ENCODE data around the gene CBFB.

Gene CBFB

GRCh38 chr16:67052399-67052798 lies 23.4 kb downstream of the CBFB start:
- no peak for DNase-seq

GRCh38 chr16:67053767-67054334 lies 24.9 kb downstream of the CBFB start:
- no peak for DNase-seq

- no peak for DNase-seq
Measured at GRCh38 chr16:67054901-67055300, 26.0 kb downstream of the CBFB start.

DNA sequence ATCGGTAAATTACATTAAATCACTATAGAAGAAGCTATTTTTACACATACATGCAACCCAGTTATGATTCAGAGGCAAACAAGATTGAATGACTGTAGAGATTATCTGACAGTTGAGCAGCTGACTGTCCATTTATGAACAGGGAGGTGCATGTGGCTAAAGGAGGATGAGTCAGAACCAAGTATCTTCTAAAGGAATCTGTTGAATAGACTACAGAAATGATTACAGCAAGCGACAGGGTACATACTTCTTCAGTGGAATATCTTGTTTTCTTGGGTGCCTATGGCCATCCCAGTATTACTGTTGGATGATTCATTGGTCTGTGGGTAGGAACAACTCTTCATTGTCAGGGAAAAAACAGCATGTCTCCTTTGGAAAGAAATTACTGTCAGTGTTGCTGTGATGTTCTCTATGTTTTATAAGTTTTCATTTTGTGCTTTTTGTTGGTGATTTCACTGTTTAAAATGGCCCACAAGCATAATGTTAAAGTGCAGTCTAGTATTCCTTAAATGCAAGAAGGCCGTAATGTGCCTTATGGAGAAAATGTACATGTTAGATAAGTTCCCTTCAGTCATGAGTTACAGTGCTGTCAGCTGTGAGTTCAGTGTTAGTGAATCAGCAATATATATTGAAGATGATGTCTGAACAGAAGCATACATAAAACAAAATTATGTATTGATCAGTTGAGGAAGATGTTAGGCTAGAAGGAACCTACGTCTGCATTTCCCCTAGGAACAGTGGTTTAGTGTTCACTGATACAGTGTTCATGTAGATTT lies 27.0 kb downstream of the CBFB start:
- DNase-seq, result no peak

GRCh38 chr16:67063008-67063407 lies 34.1 kb downstream of the CBFB start:
- no peak for DNase-seq

- no peak for DNase-seq
Measured at GRCh38 chr16:67068212-67068753, 39.3 kb downstream of the CBFB start.

GRCh38 chr16:67071476-67072048 lies 42.6 kb downstream of the CBFB start:
- no peak for DNase-seq

GRCh38 chr16:67075331-67075730 lies 46.4 kb downstream of the CBFB start:
- no peak for DNase-seq

DNA sequence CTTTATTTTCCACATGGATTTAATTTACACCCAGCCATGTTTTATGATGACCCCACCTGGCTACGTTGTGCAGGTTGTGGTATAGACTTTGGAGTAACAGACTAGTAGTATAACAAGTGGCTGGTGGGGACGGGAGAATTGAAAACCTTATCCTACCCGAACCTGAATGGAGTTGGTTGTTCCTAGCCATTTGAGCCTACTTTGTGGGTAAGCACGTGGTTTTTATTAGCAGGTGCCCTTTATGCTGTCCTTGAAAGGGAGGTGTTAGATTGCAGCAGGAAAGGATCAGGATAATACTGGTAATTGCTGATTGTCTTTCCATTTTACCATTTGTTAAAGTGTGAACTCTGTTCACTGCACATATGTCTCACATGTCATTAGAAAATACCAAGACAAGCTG lies 48.9 kb downstream of the CBFB start:
- DNase-seq, result no peak

- DNase-seq, result no peak
Measured at GRCh38 chr16:67082100-67082499, 53.2 kb downstream of the CBFB start.

DNA sequence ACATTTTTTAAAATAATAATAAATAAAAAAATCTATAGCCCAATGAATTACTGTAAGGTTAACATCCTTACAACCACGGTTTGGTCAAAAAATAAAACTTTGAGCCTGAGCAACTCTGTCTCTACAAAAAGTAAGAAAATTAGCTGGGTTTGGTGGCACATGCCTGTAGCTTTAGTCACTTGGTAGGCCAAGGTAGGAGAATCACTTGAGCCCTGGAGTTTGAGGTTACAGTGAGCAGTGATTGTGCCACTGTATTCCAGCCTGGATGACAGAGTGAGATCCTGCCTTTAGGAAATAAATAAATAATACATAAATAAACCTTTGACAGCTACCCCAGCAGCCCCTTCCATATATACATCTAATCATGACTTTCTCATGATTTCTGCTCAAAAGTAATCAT lies 53.9 kb downstream of the CBFB start:
- no peak for DNase-seq

GRCh38 chr16:67084345-67085028 lies 55.5 kb downstream of the CBFB start:
- no peak for DNase-seq

DNA sequence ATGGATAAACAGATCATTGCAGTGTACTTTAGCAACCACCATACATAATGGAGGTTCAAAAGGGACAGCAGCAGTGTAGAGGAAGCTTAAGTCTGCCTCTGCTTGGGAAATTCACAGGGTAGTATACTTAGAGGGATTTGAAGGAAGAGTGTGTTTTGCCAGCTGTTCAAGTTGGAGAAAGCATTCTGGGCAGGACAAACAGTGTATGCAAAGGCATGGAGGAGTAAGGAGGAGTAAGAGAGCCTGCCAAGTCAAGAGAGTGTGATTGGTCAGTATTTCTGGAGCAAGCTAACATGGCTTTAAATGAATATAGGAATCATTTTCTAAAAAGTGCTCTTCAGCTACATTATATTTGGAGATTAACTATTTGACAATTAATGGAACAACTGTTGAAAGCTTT lies 57.9 kb downstream of the CBFB start:
- no peak for DNase-seq

- no peak for DNase-seq
Measured at GRCh38 chr16:67087291-67087690, 58.3 kb downstream of the CBFB start.

GRCh38 chr16:67087803-67088202 lies 58.9 kb downstream of the CBFB start:
- no peak for DNase-seq

DNA sequence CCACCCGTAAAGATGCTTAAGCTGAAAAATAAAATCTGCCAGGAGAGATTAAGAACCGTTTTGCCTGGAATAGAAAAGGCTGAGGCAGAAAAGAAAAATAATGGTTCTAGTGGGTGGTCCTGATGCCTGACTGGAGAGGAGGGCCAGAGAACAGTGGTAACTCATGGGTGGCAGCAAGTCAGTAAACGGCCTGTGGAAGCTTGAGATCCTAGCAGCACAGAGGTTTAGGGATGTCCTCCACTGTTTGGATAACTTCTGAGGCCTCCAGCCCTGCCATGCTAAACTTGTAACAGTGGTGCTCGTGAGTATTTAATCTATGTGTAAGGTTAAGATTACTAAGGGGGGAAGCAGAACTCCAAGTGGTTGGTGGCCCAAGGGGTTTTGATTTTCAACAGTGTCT lies 59.6 kb downstream of the CBFB start:
- no peak for DNase-seq

GRCh38 chr16:67089101-67089500 lies 60.2 kb downstream of the CBFB start:
- DNase-seq, result no peak

DNA sequence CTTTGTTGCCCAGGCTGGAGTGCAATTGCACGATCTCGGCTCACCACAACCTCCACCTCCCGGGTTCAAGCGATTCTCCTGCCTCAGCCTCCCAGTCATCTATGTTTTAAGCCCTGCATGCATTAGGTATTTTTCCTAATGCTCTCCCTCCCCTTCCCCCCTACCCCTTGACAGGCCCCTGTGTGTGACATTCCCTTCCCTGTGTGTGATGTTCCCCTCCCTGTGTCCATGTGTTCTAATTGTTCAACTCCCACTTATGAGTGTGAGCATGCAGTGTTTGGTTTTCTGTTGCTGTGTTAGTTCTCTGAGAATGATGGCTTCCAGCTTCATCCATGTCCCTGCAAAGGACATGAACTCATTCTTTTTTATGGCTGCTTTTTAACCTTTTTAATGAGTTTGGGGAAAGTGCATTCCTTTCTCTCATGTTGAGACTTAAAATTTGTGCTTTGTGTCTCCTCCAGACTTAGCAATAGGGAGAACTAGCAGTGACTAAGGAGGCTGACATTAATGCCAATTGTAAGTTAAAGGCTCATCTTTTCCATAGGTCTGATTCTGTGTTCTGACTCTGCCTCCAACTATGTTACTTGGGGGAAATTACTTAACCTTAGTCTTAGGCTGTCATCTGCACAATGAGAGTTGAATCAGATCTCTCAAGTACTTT lies 63.1 kb downstream of the CBFB start:
- DNase-seq, result no peak

DNA sequence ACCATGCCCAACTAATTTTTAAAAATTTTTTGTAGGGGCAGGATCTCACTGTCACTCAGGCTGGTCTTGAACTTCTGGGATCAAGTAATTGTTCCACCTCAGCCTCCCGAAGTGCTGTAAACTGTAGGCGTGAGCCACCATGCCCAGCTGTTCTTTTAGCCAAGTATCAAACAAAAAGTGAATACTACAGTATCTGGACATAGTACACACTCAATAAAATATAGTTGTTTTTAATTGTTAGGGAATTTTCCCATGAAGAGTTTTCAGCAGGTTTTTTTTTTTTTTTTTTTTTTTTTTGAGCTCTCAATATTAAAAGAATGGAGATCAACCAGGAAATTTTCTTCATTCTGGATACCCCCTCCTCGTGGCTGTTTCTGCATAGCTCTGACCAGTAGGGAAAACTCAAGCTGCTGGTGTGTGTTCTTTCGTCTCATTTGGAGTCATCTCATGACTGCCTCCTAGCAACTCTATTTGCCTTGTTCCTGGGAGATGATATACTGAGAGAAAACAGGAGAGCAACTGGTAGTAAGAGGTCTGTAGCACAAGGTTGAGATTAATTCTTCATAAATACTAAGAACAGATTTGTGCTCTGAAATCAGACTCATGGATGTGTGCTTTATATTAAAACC lies 64.3 kb downstream of the CBFB start:
- no peak for DNase-seq

DNA sequence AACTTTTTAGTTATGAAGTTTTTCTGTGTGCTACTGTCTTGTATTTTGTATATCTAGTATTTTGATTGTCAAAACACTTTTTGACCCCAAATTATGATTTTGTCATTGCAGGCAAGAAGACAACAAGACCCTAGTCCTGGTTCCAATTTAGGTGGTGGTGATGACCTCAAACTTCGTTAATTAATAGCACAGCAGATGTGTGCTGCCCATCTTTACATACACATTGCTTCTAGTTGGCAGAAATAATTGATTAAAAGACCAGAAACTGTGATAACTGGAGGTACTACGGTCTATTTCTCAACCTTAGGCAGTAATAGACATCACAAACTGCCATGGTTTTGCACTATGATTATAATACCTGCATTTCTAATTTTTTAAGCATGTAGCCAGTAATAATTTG lies 69.7 kb downstream of the CBFB start:
- DNase-seq, result no peak

GRCh38 chr16:67100569-67101310 lies 71.8 kb downstream of the CBFB start:
- no peak for DNase-seq
